GM18909 (cell line): ENCODE measurements around the gene SNRPA.
"Not testable (repeated sequence)": the region's sequence is repeated elsewhere in the genome, so short reads cannot be mapped to it uniquely, and the experiment has no call there.

Source experiments
- ATAC-seq: cut with Tn5 transposase; IDR thresholded peaks from one replicate; pipeline ENCODE4 v1.9.1; 2021; ENCODE audit warnings: mild to moderate bottlenecking; ENCODE audit not compliant: unreplicated experiment, poor library complexity

Gene SNRPA

DNA sequence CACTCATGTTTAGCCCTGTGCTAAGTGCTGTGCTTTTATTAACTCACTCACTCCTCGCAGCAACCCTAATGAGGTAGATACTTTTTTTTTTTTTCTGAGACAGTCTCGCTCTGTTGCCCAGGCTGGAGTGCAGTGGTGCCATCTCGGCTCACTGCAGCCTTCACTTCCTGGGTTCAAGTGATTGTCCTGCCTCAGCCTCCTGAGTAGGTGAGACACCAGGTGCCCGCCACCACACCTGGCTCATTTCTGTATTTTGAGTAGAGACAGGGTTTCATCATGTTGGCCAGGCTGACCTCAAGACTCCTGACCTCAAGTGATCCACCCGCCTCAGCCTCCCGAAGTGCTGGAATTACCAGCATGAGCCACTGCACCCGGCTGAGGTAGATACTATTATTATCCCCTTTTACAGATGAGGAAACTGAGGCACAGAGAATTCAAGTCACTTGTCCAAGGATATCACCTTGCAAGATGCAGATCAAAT is 31.5 kb upstream of the SNRPA start:
- no peak for ATAC-seq

DNA sequence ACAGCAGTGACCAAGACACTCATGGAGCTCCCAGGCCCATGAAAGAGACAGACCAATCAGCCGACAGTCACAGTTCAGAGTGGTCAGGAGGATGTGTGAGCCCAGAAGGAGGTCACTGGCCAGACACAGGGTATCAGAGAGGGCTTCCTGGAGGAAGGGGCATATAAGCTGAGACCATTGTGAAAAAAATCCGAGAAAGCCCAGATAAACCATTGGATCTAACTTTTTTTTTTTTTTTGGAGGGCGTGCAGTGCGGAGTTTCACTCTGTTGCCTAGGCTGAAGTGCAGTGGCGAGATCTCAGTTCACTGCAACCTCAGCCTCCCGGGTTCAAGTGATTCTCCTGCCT is 29.9 kb upstream of the SNRPA start:
- no peak for ATAC-seq

DNA sequence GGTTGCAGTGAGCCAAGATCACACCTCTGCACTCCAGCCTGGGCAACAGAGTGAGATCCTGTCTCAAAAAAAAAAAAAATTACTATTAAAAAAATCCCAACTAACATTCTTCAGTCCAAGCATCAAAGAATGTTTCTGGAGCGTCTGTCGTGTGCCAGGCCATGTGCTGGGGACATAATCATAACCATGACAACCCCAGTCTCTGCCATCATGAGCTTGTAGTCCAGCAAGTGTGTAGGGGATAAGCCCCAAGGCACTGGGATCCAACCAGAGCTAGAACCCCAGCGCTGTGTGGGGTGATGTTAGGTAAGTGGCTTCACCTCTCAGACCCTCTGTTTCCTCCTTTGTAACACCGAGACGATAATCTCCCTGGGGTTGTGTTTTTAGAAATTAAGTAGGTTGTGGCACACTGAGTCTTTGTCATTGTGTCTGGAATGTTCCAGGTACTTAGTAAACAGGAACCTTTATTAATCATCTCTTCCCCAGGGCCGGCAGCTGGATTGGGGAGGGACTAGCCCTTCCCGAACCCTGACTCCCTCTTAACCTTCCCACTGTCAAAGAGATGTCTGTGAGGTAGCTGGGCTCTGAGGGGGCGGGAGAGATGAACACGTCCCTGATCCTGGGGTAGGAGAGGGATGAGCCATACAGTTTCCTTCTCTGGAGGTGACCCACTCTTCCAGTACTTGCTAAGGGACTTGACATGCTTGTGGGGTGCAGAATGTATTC is 28.9 kb upstream of the SNRPA start:
- ATAC-seq, result no peak

DNA sequence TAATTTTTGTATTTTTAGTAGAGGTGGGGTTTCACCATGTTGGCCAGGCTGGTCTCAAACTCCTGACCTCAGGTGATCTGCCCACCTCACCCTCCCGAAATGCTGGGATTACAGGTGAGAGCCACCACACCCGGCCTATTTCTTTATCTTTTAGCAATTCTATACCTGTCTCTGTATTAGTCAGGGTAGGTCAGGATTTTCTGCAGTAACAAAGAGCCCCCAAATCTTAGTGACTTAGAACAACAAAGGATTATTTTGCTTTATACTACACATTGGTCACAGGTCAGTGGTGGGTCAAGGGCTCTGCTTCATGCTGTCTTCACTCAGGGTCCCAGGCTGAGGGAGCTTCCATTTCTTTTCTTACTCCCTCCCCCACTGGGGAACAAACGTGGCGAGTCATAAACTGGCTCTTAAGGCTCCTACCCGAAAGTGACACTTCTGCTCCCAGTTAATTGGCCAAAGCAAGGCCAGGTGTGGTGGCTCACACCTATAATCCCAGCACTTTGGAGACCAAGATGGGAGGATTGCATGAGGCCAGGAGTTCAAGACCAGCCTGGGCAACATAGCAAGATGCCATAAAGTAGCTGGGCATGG is 27.2 kb upstream of the SNRPA start:
- no peak for ATAC-seq

DNA sequence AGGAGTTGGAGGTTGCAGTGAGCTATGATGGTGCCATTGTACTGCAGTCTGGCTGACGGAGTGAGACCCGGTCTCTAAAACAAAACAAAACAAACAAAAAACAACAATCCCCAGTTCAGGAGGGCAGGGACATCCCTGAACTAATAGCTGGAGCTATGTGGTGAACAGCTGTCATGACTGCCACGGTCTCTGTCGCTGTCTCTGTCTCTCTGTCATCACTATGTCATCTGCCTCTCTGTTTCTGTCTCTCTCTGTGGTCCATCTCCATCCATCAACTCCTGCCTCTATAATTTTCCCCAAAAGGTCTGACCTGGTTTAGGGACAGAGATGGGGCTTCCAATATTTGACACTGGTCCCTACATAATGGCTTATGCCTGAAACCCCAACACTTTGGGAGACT is 26.7 kb upstream of the SNRPA start:
- ATAC-seq, result no peak

DNA sequence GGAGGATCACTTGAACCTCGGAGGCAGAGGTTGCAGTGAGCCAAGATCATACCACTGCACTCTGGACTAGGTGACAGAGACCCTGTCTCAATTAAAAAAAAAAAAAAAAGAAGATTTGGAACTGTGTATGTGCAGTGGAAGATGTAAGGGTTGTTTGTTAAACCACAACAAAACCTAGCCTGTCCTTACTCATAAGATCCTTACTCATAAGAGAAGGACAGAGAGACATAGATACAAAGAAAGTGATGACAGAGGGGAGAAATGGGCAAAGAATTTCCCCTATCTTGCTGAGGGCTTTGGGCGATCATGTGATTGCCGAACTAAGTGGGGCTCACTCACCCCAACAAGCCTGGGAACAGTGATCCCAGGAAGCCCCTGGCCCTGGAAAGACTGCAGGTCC is 26.1 kb upstream of the SNRPA start:
- ATAC-seq, result no peak

DNA sequence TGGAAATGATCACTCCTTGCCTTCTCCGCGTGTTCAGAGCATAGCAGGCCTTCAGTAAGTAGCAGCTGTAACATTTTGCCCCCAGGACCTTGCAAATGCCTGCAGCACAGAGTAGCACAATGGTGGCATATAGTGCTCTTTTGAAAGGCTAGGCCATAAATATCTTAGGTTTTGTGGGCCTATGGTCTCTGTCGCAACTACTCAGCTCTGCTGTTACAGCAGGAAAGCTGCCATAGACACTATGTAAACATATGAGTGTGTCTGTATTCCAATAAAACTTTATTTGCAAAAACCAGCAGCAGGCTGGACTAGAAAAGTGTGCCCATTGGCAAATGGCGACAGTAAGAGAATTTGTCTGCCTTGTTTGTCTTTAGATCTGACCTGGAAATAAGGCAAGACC is 24.7 kb upstream of the SNRPA start:
- ATAC-seq, result no peak

DNA sequence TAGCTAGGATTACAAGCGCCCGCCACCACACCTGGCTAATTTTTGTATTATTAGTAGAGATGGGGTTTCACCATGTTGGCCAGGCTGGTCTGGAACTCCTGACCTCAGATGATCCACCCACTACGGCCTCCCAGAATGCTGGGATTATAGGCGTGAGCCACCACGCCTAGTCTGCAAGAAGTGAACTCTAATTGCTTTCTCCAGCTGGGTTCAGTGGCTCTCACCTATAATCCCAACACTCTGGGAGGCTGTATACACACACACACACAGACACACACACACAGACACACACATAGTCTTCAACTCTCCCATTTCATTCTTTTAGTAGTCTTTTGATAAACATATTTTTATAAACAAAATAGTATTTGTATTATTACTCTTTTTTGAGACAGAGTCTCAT is 20.9 kb upstream of the SNRPA start:
- ATAC-seq, result not testable (repeated sequence)

DNA sequence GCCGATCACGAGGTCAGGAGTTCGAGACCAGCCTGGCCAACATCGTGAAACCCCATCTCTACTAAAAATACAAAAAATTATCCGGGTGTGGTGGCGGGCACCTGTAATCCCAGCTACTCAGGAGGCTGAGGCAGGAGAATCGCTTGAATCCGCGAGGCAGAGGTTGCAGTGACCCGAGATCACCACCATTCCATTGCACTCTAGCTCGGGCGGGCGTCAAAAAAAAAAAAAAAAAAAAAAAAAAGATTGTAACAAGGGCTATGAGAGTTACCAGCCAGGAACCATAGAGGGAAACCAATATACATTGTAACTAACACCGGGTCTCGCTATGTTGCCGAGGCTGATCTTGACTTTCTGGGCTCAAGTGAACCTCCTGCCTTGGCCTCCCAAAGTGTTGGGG is 18.7 kb upstream of the SNRPA start:
- ATAC-seq, result not testable (repeated sequence)

DNA sequence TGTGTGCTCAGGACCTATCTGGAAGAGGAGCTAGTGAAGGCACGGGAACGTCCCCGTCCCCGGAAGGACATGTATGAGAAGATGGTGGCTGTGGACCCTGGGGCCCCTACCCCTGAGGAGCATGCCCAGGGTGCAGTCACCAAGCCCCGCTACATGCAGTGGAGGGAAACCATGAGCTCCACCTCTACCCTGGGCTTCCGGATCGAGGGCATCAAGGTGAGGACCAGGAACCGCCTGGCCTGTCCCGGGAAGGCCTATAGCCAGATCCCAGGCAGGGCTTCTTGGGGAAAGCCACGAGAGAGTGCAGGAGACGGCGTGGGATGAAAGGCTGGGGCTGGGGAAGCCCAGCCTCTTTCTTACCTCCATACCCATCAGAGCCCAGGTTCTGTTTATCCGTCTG is 17.9 kb upstream of the SNRPA start:
- no peak for ATAC-seq

DNA sequence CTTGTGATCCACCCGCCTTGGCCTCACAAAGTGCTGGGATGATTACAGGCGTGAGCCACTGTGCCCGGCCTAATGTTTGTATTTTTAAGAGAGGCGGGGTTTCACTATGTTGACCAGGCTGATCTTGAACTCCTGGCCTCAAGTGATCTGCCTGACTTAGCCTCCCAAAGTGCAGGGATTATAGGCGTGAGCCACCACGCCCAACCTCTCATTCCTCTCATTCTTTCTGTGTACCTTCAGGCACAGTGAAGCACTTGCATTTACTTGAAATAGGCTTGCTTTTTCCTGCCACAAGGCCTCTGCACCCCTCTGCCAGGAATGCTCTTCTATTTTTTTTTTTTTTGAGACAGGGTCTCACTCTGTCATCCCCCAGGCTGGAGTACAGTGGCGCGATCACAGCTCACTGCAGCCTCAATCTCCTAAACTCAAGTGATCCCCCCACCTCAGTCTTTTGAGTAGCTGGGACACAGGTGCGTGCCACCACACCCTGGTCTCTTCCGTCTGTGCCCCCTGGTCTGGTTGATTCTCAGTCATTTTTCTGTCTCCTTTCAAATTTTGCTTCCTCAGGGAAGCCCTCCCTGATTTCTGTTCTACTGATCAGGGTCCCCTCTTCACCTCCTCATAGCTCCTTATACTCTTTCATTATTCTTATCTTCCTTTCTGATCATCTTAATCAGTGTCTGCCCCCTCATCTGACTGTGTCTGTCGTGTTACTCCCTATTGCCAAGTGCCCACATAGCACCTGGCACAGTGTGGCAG is 15.8 kb upstream of the SNRPA start:
- ATAC-seq, result no peak

DNA sequence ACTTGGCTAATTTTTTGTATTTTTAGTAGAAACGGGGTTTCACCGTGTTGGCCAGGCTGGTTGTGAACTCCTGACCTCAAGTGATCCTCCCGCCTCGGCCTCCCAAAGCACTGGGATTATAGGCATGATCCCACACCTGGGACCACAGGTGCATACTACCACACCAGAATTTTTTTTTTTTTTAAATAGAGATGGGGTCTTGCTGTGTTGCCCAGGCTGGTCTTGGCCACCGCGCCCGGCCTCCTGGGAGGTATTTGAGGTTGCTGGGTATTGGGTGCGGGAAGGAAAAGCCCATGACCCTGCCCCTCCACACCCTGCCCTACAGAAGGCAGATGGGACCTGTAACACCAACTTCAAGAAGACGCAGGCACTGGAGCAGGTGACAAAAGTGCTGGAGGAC is 14.3 kb upstream of the SNRPA start:
- no peak for ATAC-seq

DNA sequence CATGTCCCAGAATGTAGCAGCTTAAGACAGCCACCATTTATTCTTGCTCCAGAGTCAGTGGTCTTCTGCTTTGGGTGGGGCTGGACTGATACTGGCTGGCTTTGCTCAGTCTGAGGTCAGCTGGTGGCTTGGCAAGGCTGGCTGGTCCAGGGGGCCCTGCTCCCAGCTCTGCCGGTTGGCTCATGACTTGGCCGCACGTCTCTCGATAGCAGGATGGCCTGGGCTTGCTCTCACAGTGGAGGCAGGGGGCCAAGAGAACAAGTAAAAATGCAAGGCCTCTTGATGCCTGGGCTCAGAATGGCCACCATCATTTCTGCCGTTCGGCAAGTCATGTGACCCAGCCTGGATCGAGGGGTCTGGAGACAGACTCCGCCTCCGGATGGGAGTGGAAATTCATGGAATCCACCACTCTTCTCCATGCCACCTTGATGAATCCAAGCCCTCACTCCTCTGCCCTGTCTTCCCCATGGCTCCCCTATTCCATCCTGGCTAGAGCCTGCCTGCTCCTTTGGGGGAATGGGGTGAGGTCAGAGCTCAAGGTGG is 13.8 kb upstream of the SNRPA start:
- no peak for ATAC-seq

DNA sequence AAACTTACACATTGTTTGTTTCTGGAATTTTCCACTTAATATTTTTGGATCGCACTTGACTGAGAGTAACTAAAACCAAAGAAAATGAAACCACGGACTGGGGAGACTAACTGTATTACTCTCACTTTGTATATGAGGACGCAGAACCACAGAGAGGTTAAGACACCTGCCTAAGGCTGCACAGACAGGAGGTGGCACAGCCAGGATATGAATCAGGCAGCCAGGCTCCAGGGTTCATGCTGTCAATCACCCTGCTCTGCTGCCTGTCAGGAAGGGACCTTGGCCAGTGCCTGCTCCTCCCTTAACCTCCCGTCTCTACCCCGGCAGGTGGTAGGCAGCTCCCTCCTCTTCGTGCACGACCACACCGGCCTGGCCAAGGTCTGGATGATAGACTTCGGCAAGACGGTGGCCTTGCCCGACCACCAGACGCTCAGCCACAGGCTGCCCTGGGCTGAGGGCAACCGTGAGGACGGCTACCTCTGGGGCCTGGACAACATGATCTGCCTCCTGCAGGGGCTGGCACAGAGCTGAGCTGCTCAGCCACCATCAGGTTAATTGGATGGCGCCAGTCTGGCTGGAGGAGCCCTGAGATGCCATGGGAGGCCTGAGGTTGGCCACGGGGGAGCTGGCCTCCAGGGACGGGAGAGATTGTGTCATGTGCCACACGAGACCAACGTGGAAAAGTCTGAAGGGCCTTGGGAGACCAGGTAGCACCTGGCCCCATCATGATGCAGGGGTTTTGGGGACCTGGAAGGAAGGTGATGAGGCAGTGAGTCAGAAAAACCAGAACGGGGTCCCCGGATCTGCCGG is 11.8 kb upstream of the SNRPA start:
- no peak for ATAC-seq

DNA sequence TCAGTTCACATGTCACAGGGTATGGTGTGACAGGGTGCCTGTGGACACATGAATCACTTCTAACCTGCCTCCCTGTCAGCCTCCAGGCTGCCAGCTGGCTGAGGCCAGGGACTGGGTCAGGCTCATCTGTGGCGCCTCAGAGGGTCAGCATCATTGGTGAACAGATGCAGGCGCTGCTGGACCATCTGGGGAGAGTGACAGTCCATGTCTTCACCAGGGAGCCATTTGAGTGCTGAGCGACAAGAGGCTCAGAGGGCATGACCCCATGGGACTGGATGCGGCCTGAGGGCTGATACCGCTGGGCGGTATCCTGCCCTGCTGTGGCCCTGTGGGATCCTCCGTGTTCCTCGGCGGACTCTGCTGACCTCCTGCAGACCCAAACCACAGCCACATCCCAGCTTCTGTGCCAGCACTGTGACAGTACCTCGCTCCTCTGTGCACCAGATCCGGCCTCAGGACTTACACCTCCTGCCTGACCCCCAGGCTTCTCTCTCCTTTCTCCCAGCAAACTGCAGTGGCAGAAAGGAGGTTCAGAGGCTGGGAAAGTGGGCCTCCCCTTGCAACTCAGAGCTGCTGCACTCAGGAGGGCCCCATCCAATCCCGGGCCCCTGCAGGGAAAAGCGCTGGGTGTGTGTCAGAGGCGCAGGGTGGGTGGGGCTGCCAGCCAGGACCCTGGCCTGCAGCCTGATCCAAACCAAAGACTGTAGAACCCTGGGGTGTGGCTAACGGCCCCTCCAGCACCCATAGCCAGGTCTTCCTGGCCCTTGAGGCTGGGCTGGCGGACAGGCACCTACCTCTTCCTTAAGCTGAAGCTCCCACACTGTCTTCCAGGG is 10.9 kb upstream of the SNRPA start:
- ATAC-seq, result no peak

DNA sequence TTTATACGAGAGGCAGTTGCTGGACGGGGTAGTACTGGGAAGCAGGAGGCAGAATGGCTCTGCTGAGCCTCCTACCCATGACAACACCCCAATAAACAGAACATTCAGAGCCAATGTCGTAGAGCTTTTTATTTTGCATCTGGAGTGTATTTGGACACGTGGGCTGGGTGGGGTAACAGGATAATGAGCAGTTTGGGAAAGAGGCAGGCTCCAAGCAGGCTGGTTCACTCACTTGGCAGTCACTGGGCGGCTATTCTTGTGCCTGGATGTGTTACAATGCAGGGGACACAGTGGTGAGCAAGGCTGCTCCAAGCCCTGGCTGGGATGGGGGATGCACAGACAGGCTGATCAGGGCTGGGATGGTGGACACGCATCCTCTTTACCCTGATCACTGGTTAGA is 10.3 kb upstream of the SNRPA start:
- ATAC-seq, result no peak

DNA sequence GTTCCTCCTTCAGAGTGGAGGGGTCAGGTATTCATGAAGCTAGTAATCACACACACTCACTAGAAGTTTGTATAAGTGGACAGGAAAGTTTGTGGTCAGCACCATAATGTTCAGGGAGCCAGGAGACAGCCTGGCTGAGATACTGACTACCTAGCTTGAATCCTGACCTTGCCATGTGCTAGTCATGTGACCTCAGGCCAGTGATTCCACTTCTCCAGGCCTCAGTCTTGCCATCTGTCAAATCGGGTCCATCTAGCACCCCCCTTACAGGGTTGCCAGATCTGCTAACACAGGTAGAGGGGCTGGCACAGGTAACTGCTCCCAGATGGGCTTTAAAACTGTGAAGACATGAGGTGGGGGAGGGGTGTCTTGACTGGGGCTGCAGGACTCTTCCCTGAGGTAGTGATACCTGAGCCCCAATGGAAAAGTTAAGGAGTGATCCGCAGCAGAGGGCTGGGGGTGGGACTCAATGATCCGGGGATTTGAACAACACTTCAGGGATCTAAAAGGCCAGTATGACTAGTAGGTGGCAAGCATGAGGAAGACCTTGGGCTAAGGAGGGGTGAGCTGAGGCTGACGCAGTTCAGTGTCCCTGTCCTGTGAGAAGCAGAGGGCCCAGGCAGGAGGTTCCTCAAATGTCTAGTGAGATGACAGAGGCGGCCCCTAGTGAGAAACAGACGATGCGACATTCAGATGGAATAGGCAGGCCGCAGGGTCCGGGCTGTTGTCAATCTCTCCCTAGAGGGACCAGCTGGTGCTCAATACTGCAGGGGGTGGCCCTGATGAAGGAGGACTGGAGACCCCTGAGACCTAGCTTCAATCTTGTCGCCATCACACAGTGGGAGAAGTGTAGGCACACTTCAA is 9.2 kb upstream of the SNRPA start:
- no peak for ATAC-seq

DNA sequence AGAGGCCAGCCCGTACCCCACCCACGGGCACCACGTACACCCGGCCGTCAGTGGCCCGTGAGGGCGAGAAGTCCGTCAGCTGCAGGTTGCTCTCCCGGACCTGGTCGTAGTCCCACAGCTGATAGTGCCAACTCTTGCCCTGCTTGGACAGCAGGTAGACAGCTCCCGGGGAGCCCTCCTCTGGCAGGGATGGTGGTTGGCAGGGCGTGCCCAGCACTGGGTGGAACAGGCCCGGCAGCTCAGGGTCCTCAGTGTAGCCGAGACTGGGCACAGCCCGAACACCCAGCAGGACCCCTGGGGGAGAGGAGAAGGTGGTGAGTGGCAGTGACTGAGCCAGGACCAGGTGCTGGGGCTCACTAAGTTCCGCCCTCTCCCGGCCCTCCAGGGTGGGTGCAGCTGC is 8.5 kb upstream of the SNRPA start:
- no peak for ATAC-seq

DNA sequence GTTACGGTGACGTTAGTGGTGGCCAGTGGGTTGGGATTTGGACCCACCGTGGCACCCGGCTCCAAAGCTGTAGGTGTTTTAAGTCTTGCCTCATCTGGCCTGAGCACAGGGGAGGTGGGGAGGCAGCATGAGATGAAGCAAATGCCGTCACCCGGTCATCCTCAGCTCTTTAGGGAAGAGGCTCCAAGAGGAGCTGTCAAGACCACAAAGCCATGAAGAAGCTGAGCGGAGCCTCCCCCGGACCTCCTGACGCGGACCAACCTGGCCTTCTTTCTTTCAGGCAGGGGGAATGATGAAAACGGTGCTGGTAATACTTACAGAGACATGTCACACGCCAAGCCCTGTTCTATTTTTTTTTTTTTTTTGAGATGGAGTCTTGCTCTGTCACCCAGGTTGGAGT is 8.1 kb upstream of the SNRPA start:
- ATAC-seq, result no peak
